Heart right ventricle (tissue), 16 donors: ENCODE data around the gene NTRK2. TPM values are rescaled to one million over a fixed set of nuclear protein-coding genes. Genes with fewer than 3 reads are reported as not detected.

Experiments used
- ATAC-seq, 8 donors: fragments of 200-7000 bp; cut with Tn5 transposase; one replicate each; pipeline ENCODE4 v1.9.1; 2020; ENCODE audit warnings: mild to moderate bottlenecking in 8 of 8, moderate library complexity in 8 of 8, moderate number of reproducible peaks in 1 of 8
- DNase-seq, 2 donors: peaks; one replicate each; pipeline ENCODE4 v3.0.0-alpha.2; 2020
- H3K27ac ChIP-seq, 10 donors: fragments of 200-600 bp; sonication (generic) in 2 of 10; one replicate each; pipeline versions ENCODE4 v1.5.0 to v1.8.0; 2020 to 2022; ENCODE audit warnings: mild to moderate bottlenecking in 3 of 10
- H3K27me3 ChIP-seq, 7 donors: fragments of 200-600 bp; one replicate each; pipeline ENCODE4 v1.8.0; 2021 to 2022; ENCODE audit warnings: mild to moderate bottlenecking in 2 of 7
- H3K36me3 ChIP-seq, 9 donors: fragments of 200-600 bp; sonication (generic) in 1 of 9; one replicate each; pipeline versions ENCODE4 v1.5.0 to v1.8.0; 2020 to 2022; ENCODE audit warnings: mild to moderate bottlenecking in 2 of 9
- H3K4me1 ChIP-seq, 9 donors: fragments of 200-600 bp; sonication (generic) in 1 of 9; one replicate each; pipeline versions ENCODE4 v1.5.0 to v1.8.0; 2020 to 2022; ENCODE audit warnings: mild to moderate bottlenecking in 4 of 9
- H3K4me3 ChIP-seq, 10 donors: fragments of 200-600 bp; sonication (generic) in 2 of 10; one replicate each; pipeline versions ENCODE4 v1.5.0 to v1.8.0; 2020 to 2022; ENCODE audit warnings: mild to moderate bottlenecking in 7 of 10, moderate library complexity in 2 of 10
- H3K9me3 ChIP-seq, 11 donors: fragments of 200-600 bp in 10 of 11; sonication (generic) in 2 of 11; one replicate each; pipeline versions ENCODE4 v1.5.0 to v1.8.0; 2013 to 2022; ENCODE audit warnings: mild to moderate bottlenecking in 2 of 11, control low read depth in 1 of 11, moderate library complexity in 1 of 11
- WGBS, 2 donors: extraction: QIAGEN DNeasy Blood & Tissue Kit; methylation state at CpG; one replicate each; pipeline ENCODE4 v1.1.7; 2013; ENCODE audit warnings: inconsistent platforms in 1 of 2; 5-methylcytosine and 5-hydroxymethylcytosine counted together
- intact Hi-C, 10 donors: fragments of 100-400 bp; cut with DNase I; formaldehyde crosslinking; loops; one replicate each; pipeline versions ENCODE4 v1.11.1 to v1.14.2; 2022
- polyA plus RNA-seq, 2 donors: library from polyadenylated mRNA; stranded (reverse); fragments of 200-250 nt; gene quantifications; one replicate each; pipeline ENCODE4 v1.2.3, GENCODE V29; 2013
- total RNA-seq, 10 donors: library from RNA; stranded (reverse); fragmentation: NEBNext Ultra II Directional in 3 of 10; extraction: Animal tissue kit (Norgen Biotek cat#: 25700) in 3 of 10; gene quantifications; one replicate each; pipeline versions ENCODE4 v1.2.1 to v1.2.4, GENCODE V29; 2021 to 2023
- TF ChIP-seq, protein P1 (sequence below), 9 donors: fragments of 200-600 bp; sonication (generic) in 2 of 9; IDR thresholded peaks; one replicate each; pipeline versions ENCODE4 v1.5.0 to v1.8.0; 2021 to 2022; ENCODE audit warnings: antibody characterized with exemption in 9 of 9, mild to moderate bottlenecking in 5 of 9, moderate library complexity in 1 of 9
- donor health status: Arrhythmogenic right ventricular cardiomyopathy.
- donor health status: ischemic (EF 13 %, LVEDD 7.1; RV severe dilation, severe dysfunction).
- donor health status: healthy with polysubstance abuse.
- donor health status: DM: no; HTN: yes; CAD: no.
- donor health status: DM: no; HTN: no; CAD: no.
- donor health status: ischemic (EF 25% LVEDD 6.9; RV normal size, moderate dysfunction).
- donor health status: ischemic (EF 25% LVEDD 5.7; RV mildly dilated, moderate dysfunction).
- donor health status: healthy.
- donor health status: DM: yes; HTN: yes; CAD: no.
- donor health status: Ischemic cardiomyopathy.
- donor health status: ischemic (EF 35%, LVEDD 5.7; RV mildly dilated, moderate dysfunction).
- donor health status: nonischemic (EF 11% LVEDD 7.7; RV severe dilation, severe dysfunction).
- donor health status: DM: yes; HTN: yes; CAD: no.
- donor health status: PGD.
- donor health status: ischemic (EF 29% LVEDD 5.4; RV normal size, mild dysfunction).
- donor health status: nonischemic (EF 23%, LVEDD 6.1; RV moderate dilation, normal function).

Gene NTRK2
- total and polyA plus RNA-seq, 12 donors, result 1.8 to 7.7 (median 3.0) TPM

DNA sequence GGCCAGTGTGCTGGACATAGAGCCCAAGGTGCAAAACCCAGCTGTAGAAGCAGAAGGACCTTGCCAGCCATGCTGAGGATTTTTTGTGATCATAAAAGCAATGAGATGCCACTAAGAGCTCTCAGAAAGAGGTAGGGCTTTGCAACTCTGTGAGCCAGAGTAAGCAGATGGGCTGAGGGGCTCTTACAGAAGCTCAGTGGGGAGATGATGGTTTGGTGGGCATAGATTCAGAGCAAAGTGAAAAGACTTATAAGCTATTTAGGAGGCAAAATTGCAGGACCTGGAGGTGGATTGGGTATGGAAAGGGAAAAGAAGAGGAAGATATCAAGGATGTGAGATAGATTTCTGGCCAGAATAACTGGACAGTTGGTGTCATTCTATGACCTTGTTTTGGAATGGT is 302.0 kb downstream of the NTRK2 start:
- no peak overlapping the region for H3K4me3 ChIP-seq
- H3K9me3 ChIP-seq, result no peaks in the 10 kb centered on the region
- no peak overlapping the region for H3K27ac ChIP-seq
- TF ChIP-seq, protein P1, sequence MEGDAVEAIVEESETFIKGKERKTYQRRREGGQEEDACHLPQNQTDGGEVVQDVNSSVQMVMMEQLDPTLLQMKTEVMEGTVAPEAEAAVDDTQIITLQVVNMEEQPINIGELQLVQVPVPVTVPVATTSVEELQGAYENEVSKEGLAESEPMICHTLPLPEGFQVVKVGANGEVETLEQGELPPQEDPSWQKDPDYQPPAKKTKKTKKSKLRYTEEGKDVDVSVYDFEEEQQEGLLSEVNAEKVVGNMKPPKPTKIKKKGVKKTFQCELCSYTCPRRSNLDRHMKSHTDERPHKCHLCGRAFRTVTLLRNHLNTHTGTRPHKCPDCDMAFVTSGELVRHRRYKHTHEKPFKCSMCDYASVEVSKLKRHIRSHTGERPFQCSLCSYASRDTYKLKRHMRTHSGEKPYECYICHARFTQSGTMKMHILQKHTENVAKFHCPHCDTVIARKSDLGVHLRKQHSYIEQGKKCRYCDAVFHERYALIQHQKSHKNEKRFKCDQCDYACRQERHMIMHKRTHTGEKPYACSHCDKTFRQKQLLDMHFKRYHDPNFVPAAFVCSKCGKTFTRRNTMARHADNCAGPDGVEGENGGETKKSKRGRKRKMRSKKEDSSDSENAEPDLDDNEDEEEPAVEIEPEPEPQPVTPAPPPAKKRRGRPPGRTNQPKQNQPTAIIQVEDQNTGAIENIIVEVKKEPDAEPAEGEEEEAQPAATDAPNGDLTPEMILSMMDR (IDR thresholded peaks at IDR 0.05), result no peak
- no peaks in the 10 kb centered on the region for H3K4me1 ChIP-seq
- DNase-seq (no peak), ATAC-seq (no peak)
- H3K36me3 ChIP-seq, result no peaks in the 10 kb centered on the region
- intact Hi-C loops, result no loop called here
- H3K27me3 ChIP-seq, result peaks cover 0 to 26% (median 6%) of the 10 kb centered on the region in 7 donors

DNA sequence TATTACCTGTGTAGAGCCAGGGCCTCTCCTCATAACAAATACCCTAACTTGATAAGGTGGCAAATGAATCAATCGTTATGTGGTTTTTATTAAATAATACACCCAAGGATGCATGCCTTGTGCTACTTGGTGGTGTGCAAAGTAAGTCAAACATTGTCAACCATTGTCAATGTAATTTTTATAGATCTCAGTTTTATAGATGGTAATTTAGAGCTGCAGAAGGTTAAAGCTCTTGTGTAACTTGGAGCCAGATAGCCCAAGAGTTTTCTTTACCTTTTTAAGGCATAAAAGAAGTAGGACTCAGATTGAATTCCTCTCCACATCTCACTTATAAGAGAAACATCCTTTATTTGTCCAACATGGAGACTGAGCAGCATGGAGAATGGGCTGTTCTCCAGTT is 304.7 kb downstream of the NTRK2 start:
- 83 to 94% methylated on average over 1 of the region's 1 CpG for WGBS, 2 donors
- H3K9me3 ChIP-seq, result peaks cover 0 to 6% (median 0%) of the 10 kb centered on the region in 11 donors
- TF ChIP-seq, protein P1 (IDR thresholded peaks at IDR 0.05), result no peak
- no peak overlapping the region for H3K27ac ChIP-seq
- no peak overlapping the region for H3K4me3 ChIP-seq
- no peak for ATAC-seq
- intact Hi-C loops, result no loop called here
- DNase-seq, result no peak
- H3K4me1 ChIP-seq, result no peaks in the 10 kb centered on the region
- H3K27me3 ChIP-seq, result peaks cover 0 to 12% (median 0%) of the 10 kb centered on the region in 7 donors
- H3K36me3 ChIP-seq, result no peaks in the 10 kb centered on the region

DNA sequence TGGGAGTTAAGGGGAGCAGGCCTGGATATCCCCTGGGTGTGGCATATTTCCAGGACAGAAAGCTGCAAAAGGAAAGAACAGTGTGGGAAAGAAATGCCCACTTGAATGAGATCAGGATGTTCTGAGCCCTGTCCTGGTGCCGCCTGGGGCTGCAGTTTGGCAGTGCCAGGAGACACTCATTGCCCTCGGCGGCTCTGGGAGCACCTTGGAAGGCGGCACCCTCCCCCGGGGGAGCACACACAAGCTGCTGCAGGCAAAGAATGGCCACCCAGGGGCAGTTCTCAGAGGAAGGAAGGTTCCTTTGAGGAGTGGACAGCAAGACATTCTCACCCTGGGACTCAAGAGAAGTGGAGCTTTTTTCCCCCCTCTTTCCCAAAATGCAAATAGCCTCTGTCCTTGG is 305.3 kb downstream of the NTRK2 start:
- ATAC-seq, result no peak
- H3K4me3 ChIP-seq, result no peak overlapping the region
- no peak overlapping the region for H3K27ac ChIP-seq
- intact Hi-C loops, result no loop called here
- no peak for DNase-seq
- 74 to 83% methylated on average over 5 of the region's 5 CpGs for WGBS, 2 donors
- H3K4me1 ChIP-seq, result no peaks in the 10 kb centered on the region
- TF ChIP-seq, protein P1 (IDR thresholded peaks at IDR 0.05), result no peak
- no peaks in the 10 kb centered on the region for H3K36me3 ChIP-seq
- peaks cover 0 to 12% (median 0%) of the 10 kb centered on the region in 7 donors for H3K27me3 ChIP-seq
- peaks cover 0 to 6% (median 0%) of the 10 kb centered on the region in 11 donors for H3K9me3 ChIP-seq

DNA sequence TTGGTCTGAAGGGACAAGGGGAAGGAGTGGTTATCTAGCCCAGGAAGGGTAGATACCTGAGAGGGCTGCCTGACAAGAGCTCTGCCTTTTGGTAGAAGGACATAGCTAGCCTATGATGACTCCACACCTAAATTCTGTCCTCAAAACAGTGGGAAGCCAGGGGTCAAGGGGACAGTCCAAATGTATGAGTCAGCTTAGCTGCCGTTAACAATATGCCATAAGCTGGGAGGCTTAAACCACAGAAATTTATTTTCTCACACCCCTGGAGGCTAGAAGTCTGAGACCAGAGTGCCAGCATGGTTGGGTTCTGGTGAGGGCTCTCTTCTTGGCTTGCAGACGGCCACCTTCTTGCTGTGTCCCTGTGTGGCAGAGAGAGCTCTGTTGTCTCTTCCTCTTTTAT is 306.4 kb downstream of the NTRK2 start:
- intact Hi-C loops, result no loop called here
- Histone ChIP-seq H3K27me3 (peaks cover 0 to 14% (median 0%) of the 10 kb centered on the region in 7 donors), H3K4me3 (no peak overlapping the region), H3K36me3 (no peaks in the 10 kb centered on the region), H3K9me3 (peaks cover 0 to 6% (median 0%) of the 10 kb centered on the region in 11 donors), H3K4me1 (no peaks in the 10 kb centered on the region), H3K27ac (no peak overlapping the region)
- no peak for ATAC-seq
- TF ChIP-seq, protein P1 (IDR thresholded peaks at IDR 0.05), result no peak
- WGBS, 2 donors, result 59 to 90% methylated on average over 2 of the region's 2 CpGs
- DNase-seq, result no peak
